OCI-M1 (cell line): ENCODE results near the gene ETS2.

Experiments
- DNase-seq: peaks from one replicate; lab custom pipeline; 2025; lab: John Stamatoyannopoulos, UW

Gene ETS2

GRCh38 chr21:38805328-38806152 is at the start of gene ETS2:
Gene ETS2, plus strand, starts transcription at chr21:38805929. Its CDS starts 4,106 bp downstream, at chr21:38810035.
- peak; percentile 98 for DNase-seq

- no peak for DNase-seq
Observed at GRCh38 chr21:38756746-38757145, 49.0 kb upstream of the ETS2 start.

GRCh38 chr21:38758501-38759214 is 47.1 kb upstream of the ETS2 start:
- no peak for DNase-seq

GRCh38 chr21:38759413-38759812 is 46.3 kb upstream of the ETS2 start:
- DNase-seq, result no peak

- DNase-seq, result peak; percentile 93
Observed at GRCh38 chr21:38760017-38760761, 45.5 kb upstream of the ETS2 start.

- no peak for DNase-seq
Observed at GRCh38 chr21:38760762-38761155, 45.0 kb upstream of the ETS2 start.

- no peak for DNase-seq
Observed at GRCh38 chr21:38761531-38761930, 44.2 kb upstream of the ETS2 start.

- no peak for DNase-seq
Observed at GRCh38 chr21:38765056-38765455, 40.7 kb upstream of the ETS2 start.

- DNase-seq, result peak; percentile 85
Observed at GRCh38 chr21:38766987-38767722, 38.6 kb upstream of the ETS2 start.

- DNase-seq, result no peak
Observed at GRCh38 chr21:38768471-38769063, 37.2 kb upstream of the ETS2 start.

GRCh38 chr21:38769191-38769780 is 36.4 kb upstream of the ETS2 start:
- no peak for DNase-seq

GRCh38 chr21:38770660-38771059 is 35.1 kb upstream of the ETS2 start:
- DNase-seq, result no peak

- no peak for DNase-seq
Observed at GRCh38 chr21:38771536-38771935, 34.2 kb upstream of the ETS2 start.

GRCh38 chr21:38772646-38773045 is 33.1 kb upstream of the ETS2 start:
- DNase-seq, result no peak

GRCh38 chr21:38773099-38774061 is 32.3 kb upstream of the ETS2 start:
- no peak for DNase-seq

GRCh38 chr21:38774152-38774551 is 31.6 kb upstream of the ETS2 start:
- DNase-seq, result no peak

GRCh38 chr21:38774586-38775285 is 31.0 kb upstream of the ETS2 start:
- no peak for DNase-seq

GRCh38 chr21:38775733-38776132 is 30.0 kb upstream of the ETS2 start:
- no peak for DNase-seq

GRCh38 chr21:38777015-38777414 is 28.7 kb upstream of the ETS2 start:
- no peak for DNase-seq
